Dendritic cell treated with granulocyte-macrophage colony-stimulating factor and Interleukin-4, amounts not matched to agents 40 ng/mL and 50 ng/mL, for 4 days (primary cell): Measurements from ENCODE around the gene ARHGAP28.

Source experiments
- H3K27ac Mint-ChIP-seq: one replicate; pipeline ENCODE4 v1.8.0; 2022; ENCODE audit warnings: mild to moderate bottlenecking, mixed read lengths
- H3K27me3 Mint-ChIP-seq: one replicate; pipeline ENCODE4 v1.8.0; 2022; ENCODE audit warnings: mild to moderate bottlenecking, mixed read lengths
- H3K36me3 Mint-ChIP-seq: one replicate; pipeline ENCODE4 v1.8.0; 2022; ENCODE audit warnings: low read depth, mixed read lengths
- H3K4me1 Mint-ChIP-seq: one replicate; pipeline ENCODE4 v1.8.0; 2022; ENCODE audit warnings: low read depth, mixed read lengths
- H3K4me3 Mint-ChIP-seq: one replicate; pipeline ENCODE4 v1.8.0; 2022; ENCODE audit warnings: mild to moderate bottlenecking, moderate library complexity, mixed read lengths
- H3K9me3 Mint-ChIP-seq: one replicate; pipeline ENCODE4 v1.8.0; 2022; ENCODE audit warnings: mixed read lengths
- intact Hi-C: fragments of 100-400 bp; cut with micrococcal nuclease; formaldehyde crosslinking; loops from one replicate; pipeline ENCODE4 v1.15.0; 2022

Gene ARHGAP28

DNA sequence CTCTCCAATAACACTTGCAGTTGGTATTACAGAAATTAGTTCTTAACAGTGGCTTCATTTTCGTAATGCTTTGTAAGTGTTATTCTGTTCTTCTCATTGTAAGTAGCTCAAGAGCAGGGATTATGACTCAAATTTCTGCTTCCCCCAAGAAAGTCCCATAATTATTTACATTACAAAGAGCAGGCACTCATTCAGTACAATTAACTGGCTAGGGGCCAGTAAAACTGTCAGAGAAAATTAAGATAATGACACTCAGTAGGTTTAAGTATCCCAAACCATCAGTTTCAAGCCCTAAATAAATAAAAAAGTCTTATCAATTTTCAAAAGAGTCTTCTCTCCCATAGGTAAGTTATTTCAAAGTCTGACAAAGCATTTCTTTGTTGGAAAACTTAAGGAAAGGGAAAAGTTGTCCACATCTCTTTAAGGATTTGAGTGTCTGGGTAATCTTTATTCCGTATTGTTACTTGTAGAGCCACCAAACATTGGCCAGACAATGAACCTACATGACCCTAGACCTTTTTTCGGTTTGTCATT is 137.1 kb downstream of the ARHGAP28 start:
- no peaks in the 10 kb centered on the region for H3K4me1 Mint-ChIP-seq
- H3K27me3 Mint-ChIP-seq = no peaks in the 10 kb centered on the region
- no peaks in the 10 kb centered on the region for H3K36me3 Mint-ChIP-seq
- H3K4me3 Mint-ChIP-seq = no peak overlapping the region
- H3K9me3 Mint-ChIP-seq = no peaks in the 10 kb centered on the region
- no peak overlapping the region for H3K27ac Mint-ChIP-seq
- intact Hi-C loops = no loop called here

DNA sequence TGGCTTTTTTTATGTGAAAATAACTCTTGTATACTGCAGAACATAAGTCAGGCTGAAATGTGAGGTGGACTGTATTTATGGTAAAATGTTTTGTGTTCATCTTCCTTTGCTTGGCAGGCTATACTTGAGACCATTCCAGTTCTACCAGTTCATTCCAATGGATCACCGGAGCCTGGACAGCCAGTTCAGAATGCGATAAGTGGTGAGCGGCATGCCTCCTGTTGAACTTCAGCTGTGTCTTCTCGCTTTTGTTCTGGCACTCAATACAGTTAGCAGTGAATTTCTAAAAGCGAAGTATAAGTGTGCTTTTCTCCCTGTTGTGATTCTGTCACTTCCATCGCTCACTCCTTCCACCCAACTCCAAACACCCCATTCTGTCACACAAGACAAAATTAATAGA is 138.5 kb downstream of the ARHGAP28 start:
- Mint-ChIP-seq H3K9me3 (no peaks in the 10 kb centered on the region), H3K27me3 (no peaks in the 10 kb centered on the region), H3K4me1 (no peaks in the 10 kb centered on the region), H3K4me3 (no peak overlapping the region), H3K27ac (no peak overlapping the region), H3K36me3 (no peaks in the 10 kb centered on the region)
- intact Hi-C loops = no loop called here

DNA sequence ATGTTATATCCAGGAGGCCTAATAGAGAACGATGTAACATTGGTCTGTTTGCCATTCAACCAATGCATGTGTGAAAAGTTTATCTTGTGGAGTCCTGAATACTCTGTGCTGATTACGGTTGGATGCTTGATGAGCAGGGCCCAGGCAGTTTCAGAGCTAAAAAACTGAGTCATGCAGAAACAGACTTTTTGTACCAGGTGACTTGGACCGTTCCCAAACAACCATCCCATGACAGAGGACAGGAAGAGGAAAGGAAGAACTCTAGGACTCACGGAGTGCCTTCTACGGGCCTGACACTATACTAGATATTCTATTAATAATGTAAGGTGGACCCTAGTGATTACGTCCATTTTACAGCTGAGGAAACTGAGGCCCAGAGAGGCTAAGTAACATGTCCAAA is 142.1 kb downstream of the ARHGAP28 start:
- H3K4me1 Mint-ChIP-seq = no peaks in the 10 kb centered on the region
- intact Hi-C loops = no loop called here
- no peak overlapping the region for H3K4me3 Mint-ChIP-seq
- H3K36me3 Mint-ChIP-seq = no peaks in the 10 kb centered on the region
- H3K27ac Mint-ChIP-seq = no peak overlapping the region
- H3K27me3 Mint-ChIP-seq = no peaks in the 10 kb centered on the region
- H3K9me3 Mint-ChIP-seq = no peaks in the 10 kb centered on the region

DNA sequence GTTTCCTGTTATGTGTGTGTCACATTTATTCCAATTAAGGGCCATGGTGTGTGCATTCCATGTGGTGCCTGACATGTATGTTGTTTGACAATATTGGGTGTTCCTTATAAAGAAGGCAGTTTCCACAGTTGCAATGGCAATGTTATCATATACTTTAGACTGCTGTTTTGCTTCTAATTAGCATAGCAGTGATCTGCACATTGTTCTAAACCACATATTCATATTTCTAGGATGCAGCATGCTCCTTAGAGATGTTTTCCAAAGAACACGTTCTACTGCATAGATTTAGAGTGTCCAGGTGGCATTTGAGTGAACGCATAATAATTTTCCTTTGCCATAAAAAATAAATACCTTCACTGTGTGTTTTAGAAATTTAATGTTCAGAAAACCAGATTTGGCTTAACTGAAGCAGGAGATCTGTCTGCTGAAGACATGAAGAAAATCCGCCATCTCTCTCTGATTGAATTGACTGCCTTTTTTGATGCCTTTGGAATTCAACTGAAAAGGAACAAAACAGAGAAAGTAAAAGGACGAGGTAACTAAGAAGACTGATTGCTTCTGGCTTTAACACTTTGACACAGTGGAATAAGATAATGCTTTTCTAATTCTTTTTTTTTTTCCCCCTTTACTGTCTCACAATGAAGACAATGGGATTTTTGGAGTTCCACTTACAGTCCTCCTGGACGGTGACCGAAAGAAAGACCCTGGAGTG is 143.7 kb downstream of the ARHGAP28 start:
- no peak overlapping the region for H3K27ac Mint-ChIP-seq
- H3K36me3 Mint-ChIP-seq = no peaks in the 10 kb centered on the region
- H3K27me3 Mint-ChIP-seq = no peaks in the 10 kb centered on the region
- H3K4me3 Mint-ChIP-seq = no peak overlapping the region
- H3K9me3 Mint-ChIP-seq = no peaks in the 10 kb centered on the region
- intact Hi-C loops = no loop called here
- no peaks in the 10 kb centered on the region for H3K4me1 Mint-ChIP-seq

DNA sequence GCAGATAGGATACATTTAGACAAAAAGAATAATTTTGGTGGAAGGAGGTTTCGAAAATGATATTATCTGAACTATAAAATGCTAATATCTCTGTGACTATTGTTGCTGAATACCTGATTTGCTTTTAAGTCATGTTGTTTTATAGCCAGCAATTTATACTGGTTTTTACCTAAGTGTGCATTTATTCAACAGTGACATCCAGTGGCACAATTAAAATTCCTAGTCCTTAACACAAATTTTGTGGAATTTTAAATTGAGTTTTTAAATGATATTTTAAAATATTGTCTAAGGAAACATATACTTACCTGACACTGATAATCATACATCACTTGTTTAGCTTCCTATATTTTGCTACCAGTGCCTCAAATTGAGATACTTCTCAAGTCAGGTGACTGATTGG is 144.8 kb downstream of the ARHGAP28 start:
- Mint-ChIP-seq H3K9me3 (no peaks in the 10 kb centered on the region), H3K27ac (no peak overlapping the region), H3K27me3 (no peaks in the 10 kb centered on the region), H3K36me3 (no peaks in the 10 kb centered on the region), H3K4me1 (no peaks in the 10 kb centered on the region), H3K4me3 (no peak overlapping the region)
- intact Hi-C loops = no loop called here

DNA sequence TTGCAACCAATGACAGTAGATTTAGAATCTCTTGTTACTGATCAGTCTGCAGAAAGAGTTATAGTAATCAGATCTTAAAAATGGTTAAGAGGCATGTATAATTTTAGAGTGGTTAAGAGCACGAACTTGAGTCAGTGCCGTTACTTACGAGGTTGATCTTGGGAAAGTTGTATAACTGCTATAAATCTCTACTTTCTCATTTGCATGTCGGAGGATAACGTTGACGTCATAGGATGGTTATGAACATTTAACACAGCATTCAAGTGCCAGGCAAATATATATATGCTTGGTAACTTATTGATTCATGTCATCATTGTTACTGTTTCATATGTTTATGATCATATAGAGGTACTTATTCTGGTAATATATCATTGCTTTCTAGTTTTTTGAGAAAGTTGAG is 146.2 kb downstream of the ARHGAP28 start:
- intact Hi-C loops = no loop called here
- Mint-ChIP-seq H3K9me3 (no peaks in the 10 kb centered on the region), H3K36me3 (no peaks in the 10 kb centered on the region), H3K27me3 (no peaks in the 10 kb centered on the region), H3K4me3 (no peak overlapping the region), H3K27ac (no peak overlapping the region), H3K4me1 (no peaks in the 10 kb centered on the region)

DNA sequence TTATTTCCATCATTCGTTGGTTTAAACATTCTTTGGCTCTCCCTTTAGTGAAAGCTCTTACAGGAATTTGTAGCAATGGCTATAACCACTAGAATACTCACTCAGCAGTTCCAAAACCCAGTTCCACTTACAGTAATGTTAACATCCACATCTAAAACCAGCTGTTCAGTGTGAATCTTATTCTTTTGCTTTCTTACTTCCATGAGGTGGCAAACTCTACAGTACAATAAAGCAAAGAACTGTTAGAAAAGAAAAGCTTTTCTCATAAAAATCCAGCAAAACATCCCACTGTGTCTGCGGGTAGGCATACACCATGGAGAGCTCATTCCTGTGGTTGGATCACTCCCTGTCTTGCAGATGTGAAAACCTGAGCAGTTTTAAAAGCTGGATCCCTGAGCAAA is 147.1 kb downstream of the ARHGAP28 start:
- H3K36me3 Mint-ChIP-seq = no peaks in the 10 kb centered on the region
- H3K27ac Mint-ChIP-seq = no peak overlapping the region
- intact Hi-C loops = no loop called here
- no peaks in the 10 kb centered on the region for H3K27me3 Mint-ChIP-seq
- H3K4me3 Mint-ChIP-seq = no peak overlapping the region
- H3K4me1 Mint-ChIP-seq = no peaks in the 10 kb centered on the region
- no peaks in the 10 kb centered on the region for H3K9me3 Mint-ChIP-seq

DNA sequence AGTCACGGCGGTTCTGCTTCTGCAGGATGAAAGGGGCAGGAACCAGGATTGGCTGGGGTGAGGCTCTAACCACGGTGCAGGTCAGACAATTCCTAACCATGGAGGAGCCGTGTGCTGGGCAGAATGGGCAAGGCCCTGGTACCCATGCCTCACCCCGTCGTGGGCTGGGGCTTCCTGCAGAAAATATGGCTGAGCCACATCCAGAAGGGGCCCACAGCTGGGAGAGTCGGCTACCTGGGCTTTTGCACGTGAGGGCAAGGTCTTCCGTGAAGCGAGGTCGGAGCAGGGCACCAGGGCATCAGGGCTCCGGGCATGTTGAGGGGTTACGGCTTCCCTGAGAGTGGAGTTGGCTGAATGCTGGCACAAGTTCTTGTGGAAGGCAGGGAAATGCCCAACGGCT is 147.8 kb downstream of the ARHGAP28 start:
- H3K9me3 Mint-ChIP-seq = no peaks in the 10 kb centered on the region
- no peak overlapping the region for H3K27ac Mint-ChIP-seq
- no peaks in the 10 kb centered on the region for H3K36me3 Mint-ChIP-seq
- H3K4me1 Mint-ChIP-seq = no peaks in the 10 kb centered on the region
- intact Hi-C loops = no loop called here
- no peak overlapping the region for H3K4me3 Mint-ChIP-seq
- no peaks in the 10 kb centered on the region for H3K27me3 Mint-ChIP-seq

DNA sequence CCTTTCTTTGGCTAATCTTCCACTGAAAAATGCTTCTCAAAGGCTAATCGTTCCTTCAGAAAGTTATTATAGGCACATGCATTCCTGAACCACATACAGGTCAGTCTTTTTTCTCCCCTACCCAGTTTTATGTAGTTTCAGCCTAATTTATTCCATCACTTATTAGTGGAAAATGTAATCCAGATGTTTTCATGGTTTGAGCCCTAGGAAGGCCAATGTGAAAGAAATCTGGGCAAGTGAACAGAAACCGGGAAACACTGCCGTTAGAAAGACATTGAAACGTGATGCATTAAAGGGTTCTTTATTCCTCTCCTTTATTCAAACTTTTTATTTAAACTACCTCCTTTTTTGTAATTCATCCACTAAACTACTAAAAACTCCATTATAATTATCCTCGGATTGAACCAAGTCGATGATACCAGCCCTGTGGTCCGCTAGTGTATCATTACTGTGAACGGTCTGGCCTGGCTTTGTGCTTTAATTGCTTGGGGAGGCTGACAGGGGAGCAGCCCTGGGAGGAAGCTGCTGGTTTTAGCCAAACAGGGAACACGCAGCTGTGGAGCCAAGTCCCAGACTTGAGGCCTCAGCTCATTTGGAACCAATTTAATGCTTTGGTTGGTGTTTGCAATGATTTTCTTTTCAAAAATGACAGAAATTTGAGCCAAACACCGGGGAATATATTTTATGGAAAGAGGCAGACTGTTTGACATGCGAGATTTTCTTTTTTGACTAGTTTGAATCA is 149.2 kb downstream of the ARHGAP28 start:
- no peak overlapping the region for H3K4me3 Mint-ChIP-seq
- intact Hi-C loops = no loop called here

DNA sequence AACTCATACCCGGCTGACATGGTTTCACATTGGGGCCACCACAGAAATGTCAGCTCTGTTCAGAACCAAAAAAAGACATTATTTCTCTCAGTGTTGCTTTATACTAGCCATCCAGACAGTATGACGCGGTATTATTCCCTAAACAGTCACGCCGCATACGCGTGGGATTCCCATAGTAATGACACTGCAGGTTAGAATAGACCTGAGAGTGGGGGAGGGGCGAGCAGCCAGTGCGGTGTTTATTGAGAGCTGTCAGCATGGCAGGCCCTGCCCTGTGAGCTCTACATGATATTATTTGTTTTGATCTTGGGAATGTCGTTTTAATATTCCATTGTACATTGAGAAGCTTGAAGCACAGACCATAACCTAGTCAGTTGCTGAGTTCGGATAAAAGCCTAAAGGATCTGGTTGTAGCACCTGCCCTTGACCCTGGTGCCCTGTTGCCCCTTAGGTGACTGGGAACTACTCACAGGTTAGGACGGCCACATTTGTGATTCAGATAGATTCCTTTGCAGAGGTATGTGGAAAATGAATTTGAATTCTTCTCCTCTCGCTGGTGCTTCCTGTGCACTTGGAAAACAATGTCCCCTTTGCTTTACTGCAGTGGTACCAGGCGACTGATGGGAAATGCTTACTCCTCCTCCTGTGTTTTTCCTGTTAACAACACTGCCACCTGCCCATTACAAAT is 150.1 kb downstream of the ARHGAP28 start:
- no peak overlapping the region for H3K27ac Mint-ChIP-seq
- no peaks in the 10 kb centered on the region for H3K4me1 Mint-ChIP-seq

More for the DNA sequence above, 149.2 kb downstream of the ARHGAP28 start:
- Mint-ChIP-seq H3K36me3 (no peaks in the 10 kb centered on the region), H3K27ac (no peak overlapping the region), H3K9me3 (no peaks in the 10 kb centered on the region), H3K27me3 (no peaks in the 10 kb centered on the region), H3K4me1 (no peaks in the 10 kb centered on the region)

DNA sequence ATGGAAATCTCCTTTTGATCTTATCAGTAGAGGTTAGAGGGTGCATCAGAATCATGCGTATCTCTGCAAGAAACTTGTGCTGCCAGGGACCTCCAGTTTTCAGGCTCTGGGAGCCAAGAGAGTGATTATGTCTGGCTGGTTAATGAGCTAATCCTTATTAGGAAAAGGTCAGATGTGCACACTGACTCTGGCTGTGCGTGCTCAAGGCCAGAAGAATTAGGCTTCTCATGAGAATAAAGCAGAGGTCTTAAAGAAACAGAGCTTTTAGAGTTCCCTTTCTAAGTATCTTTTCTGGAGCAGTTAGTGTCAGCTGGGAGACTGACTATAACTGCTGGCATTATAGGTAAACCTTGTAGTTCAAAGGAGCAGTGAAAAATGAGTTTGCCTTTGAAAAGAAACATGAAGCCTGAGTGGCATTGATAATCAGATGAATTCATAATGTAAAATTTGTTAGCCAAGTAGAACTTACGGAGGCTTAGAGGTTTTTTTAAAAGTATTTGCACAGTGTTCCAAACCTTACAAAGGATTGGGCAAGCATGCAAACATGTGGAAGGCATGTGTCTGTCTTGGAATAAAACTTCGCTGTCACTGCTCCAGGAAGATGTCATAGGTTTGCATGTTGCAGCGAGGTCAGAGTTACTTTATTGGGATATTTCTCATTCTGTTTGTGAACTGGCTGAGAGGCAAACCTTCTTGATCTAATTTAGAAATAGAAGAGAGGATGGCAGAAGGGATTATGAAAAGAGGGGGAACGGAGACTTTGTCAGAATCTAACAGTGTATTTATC is 151.7 kb downstream of the ARHGAP28 start:
- Mint-ChIP-seq H3K27me3 (no peaks in the 10 kb centered on the region), H3K9me3 (no peaks in the 10 kb centered on the region), H3K4me3 (no peak overlapping the region), H3K36me3 (no peaks in the 10 kb centered on the region), H3K27ac (no peak overlapping the region), H3K4me1 (no peaks in the 10 kb centered on the region)
- intact Hi-C loops = no loop called here

More for the DNA sequence above, 150.1 kb downstream of the ARHGAP28 start:
- intact Hi-C loops = no loop called here
- H3K9me3 Mint-ChIP-seq = no peaks in the 10 kb centered on the region
- no peaks in the 10 kb centered on the region for H3K27me3 Mint-ChIP-seq
- no peak overlapping the region for H3K4me3 Mint-ChIP-seq
- no peaks in the 10 kb centered on the region for H3K36me3 Mint-ChIP-seq

DNA sequence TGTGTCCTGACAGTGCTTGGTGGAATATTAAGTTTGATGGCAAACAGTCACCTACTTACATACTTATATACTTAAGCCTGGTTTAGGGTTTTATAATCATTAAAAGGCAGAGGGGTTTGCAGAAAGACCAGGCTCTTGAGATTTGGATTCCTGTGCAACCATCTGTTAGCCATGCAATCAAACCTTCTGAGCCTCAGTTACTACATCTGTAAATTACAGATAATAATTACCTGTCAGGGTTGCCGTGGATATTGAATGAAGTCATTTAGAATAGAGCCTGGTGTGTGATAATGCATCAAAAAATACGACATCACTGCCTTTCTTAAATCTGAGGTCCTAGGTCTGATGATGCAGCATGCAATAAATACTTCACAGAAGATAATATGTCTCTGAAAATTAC is 152.9 kb downstream of the ARHGAP28 start:
- Mint-ChIP-seq H3K4me1 (no peaks in the 10 kb centered on the region), H3K27ac (no peak overlapping the region), H3K27me3 (no peaks in the 10 kb centered on the region), H3K36me3 (no peaks in the 10 kb centered on the region), H3K4me3 (no peak overlapping the region), H3K9me3 (no peaks in the 10 kb centered on the region)
- intact Hi-C loops = no loop called here

DNA sequence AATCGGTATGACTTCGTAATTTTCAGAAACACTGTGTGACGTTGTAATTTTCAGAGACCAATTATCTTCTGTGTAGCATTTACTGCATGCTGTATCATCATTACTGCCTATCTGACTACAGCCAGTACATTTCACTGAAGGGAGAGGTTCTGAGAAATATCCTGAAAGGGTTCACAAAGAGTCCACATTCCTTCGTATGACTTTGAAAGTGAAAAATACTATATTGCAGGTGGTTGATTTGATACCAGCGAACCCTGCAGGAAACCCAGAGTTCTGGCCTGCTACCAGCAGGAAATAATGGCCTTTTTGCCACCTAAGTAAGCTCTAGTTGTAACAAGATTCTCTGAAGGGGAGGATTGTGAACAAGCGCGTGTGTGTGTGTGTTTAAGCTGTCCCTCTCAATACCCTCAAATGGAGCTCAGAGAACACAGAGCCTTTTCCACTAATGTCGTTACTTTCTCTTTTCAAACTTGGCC is 155.5 kb downstream of the ARHGAP28 start:
- H3K27ac Mint-ChIP-seq = no peak overlapping the region
- intact Hi-C loops = loop anchor here (5.0 kb wide), 1 partner anchor 1283 kb away; no protein-coding TSS in a partner anchor
- H3K27me3 Mint-ChIP-seq = no peaks in the 10 kb centered on the region
- no peaks in the 10 kb centered on the region for H3K36me3 Mint-ChIP-seq
- no peaks in the 10 kb centered on the region for H3K9me3 Mint-ChIP-seq
- no peak overlapping the region for H3K4me3 Mint-ChIP-seq
- H3K4me1 Mint-ChIP-seq = no peaks in the 10 kb centered on the region
